ENCODE measurements around the gene CHMP5. TPM values are rescaled to one million over a fixed set of nuclear protein-coding genes. Genes with fewer than 3 reads are reported as not detected.

Gene CHMP5
- total and polyA plus RNA-seq, 8 donors = 14.1 to 39.2 (median 18.7) TPM

DNA sequence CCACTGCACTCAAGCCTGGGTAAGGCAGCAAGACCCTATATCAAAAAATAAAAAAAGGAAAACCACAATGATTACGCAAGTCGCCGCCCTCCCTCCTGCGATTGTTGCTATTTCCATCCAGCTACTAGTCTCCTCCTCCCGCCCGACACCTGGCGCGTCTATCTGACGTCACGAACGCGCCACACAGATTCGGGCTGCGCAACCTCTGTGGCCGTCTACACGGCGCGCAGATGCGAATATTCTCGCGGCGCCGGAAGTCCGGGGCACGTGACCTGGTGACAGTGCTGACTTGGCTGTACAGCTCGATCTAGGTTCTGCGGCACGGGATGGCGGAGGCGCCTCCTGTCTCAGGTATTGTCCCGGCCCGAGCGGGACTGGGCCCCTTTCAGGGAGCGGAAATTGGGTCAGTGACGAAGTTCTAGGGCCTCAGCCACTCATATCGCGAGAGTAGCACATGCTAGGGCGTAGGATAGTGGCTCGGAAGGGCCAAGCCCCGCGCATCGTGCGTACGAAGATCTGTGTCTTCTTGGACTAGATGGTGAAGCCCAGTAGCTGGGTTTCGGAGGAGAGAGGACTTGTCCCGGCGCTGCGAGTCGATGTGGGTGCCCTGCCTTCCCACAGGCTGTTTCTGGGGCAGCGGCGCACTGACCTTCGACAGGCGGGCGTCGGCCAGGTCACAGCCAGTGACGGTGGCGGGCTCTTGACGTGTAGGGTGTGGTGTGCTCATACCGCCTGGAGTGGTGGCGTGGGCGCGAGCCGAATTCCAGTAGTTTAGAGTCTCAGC lies 25.6 kb downstream of the CHMP5 start, which contains the start of gene NFX1:
NFX1 (plus strand) TSS at position 270 of the 784 bp plus-strand sequence; CDS start at position 327, 57 bp downstream.
- DNase-seq (peak; percentile 96 to 98 (median 98)), FAIRE-seq (peak; percentile 92), ATAC-seq (peak; percentile 89 to 95 (median 93))
- Histone ChIP-seq H3K9me3 (no peaks in the 10 kb centered on the region), H3K27me3 (no peaks in the 10 kb centered on the region), H3K4me1 (peaks cover 7 to 31% (median 20%) of the 10 kb centered on the region in 3 donors), H3K36me3 (peaks cover 0 to 11% (median 0%) of the 10 kb centered on the region in 3 donors), H3K27ac (peak within 1 kb of the TSS; percentile 96 to 97 (median 97)), H3K4me3 (peak within 1 kb of the TSS; percentile 79 to 96 (median 82))
- 0% methylated on average over 63 of the region's 63 CpGs for WGBS, 2 donors
- no peak for TF ChIP-seq CTCF (IDR thresholded peaks at IDR 0.05)
- intact Hi-C loops (cut with DNase I) = no loop called here

- no peak for FAIRE-seq
- Histone ChIP-seq H3K27ac (peak overlapping the region; percentile 96 to 97 (median 97)), H3K27me3 (no peaks in the 10 kb centered on the region), H3K4me1 (peaks cover 7 to 37% (median 20%) of the 10 kb centered on the region in 3 donors), H3K4me3 (peak overlapping the region; percentile 79 to 96 (median 82)), H3K36me3 (peaks cover 0 to 17% (median 1%) of the 10 kb centered on the region in 3 donors), H3K9me3 (no peaks in the 10 kb centered on the region)
- no peak for DNase-seq
- 13 to 16% methylated on average over 7 of the region's 7 CpGs for WGBS, 2 donors
- no peak for ATAC-seq
- intact Hi-C loops (cut with DNase I) = no loop called here
- no peak for TF ChIP-seq CTCF (IDR thresholded peaks at IDR 0.05)
These were observed 26.2 kb downstream of the CHMP5 start for GRCh38 chr9:33291031-33291397.

DNA sequence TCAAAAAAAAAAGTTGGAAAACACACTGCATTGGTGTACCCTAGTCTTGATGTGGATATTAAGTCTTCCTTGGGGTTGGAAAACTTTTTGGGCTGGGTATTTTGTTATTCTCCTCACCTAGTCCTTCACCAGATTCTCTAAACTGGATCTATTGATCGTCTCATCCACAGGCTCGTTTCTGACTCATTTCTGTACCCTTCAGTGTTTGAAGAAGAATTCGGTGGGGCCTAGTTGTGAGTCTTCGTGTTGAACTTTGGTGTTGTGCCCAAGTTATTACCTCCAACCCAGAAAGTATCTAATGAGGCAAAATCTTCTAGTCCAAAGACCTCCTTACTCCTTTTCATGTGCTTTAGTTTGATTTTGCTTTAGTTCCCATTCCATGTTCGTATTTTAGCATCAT lies 27.1 kb downstream of the CHMP5 start:
- Histone ChIP-seq H3K9me3 (no peaks in the 10 kb centered on the region), H3K27me3 (no peaks in the 10 kb centered on the region), H3K4me1 (peaks cover 8 to 46% (median 22%) of the 10 kb centered on the region in 3 donors), H3K36me3 (peaks cover 0 to 22% (median 7%) of the 10 kb centered on the region in 3 donors), H3K27ac (no peak overlapping the region), H3K4me3 (peak overlapping the region in 1 of 4 donors; percentile 4)
- DNase-seq = no peak
- no peak for ATAC-seq
- 83 to 87% methylated on average over 5 of the region's 5 CpGs for WGBS, 2 donors
- TF ChIP-seq CTCF (IDR thresholded peaks at IDR 0.05) = no peak
- FAIRE-seq = no peak
- intact Hi-C loops (cut with DNase I) = no loop called here

DNA sequence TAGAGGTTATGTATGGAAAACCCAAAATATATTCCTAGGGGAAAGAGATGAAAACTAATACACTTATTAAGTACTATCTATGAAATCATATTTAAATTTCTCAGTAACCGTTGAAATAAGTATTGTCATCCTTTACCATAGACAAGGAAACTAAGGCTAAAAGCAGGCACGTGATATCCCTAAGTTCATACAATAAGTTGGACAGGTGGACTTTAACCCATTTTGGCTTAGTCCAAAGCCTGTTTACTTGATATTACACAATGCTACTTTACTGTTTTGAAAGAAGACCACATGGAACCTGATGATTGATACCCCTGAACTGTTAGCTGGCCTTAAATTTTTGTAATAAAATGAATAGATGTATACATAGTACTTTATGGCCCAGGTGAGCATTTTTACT lies 28.9 kb downstream of the CHMP5 start:
- H3K27ac ChIP-seq = no peak overlapping the region
- no peak for ATAC-seq
- 80 to 86% methylated on average over 2 of the region's 2 CpGs for WGBS, 2 donors

More for the DNA sequence above, 28.9 kb downstream of the CHMP5 start:
- no peaks in the 10 kb centered on the region for H3K27me3 ChIP-seq
- peaks cover 0 to 22% (median 7%) of the 10 kb centered on the region in 3 donors for H3K36me3 ChIP-seq
- no peak for TF ChIP-seq CTCF (IDR thresholded peaks at IDR 0.05)
- no peak for FAIRE-seq
- H3K4me1 ChIP-seq = peaks cover 16 to 63% (median 31%) of the 10 kb centered on the region in 3 donors
- H3K9me3 ChIP-seq = no peaks in the 10 kb centered on the region
- DNase-seq = no peak
- intact Hi-C loops (cut with DNase I) = no loop called here
- H3K4me3 ChIP-seq = no peak overlapping the region
